GM12878 (cell line): ENCODE results near the gene DDAH1. TPM values are rescaled to one million over a fixed set of nuclear protein-coding genes. Genes with fewer than 3 reads are reported as not detected.

Experiments used
- ATAC-seq: fragments of 200-7000 bp; cut with Tn5 transposase; 3 replicates; pipeline ENCODE4 v1.9.1; 2020; ENCODE audit warnings: mild to moderate bottlenecking, moderate library complexity
- BruUV-seq: library from RNA; stranded (reverse); fragments of 400-500 nt; replicated peaks from 2 replicates; lab custom pipeline; 2021; lab: Mats Ljungman, UMichigan
- CTCF ChIA-PET: fragments of 300-600 bp; sonication (Branson Sonifier 250); formaldehyde crosslinking; extraction: SDS; loops from one replicate; lab custom pipeline; 2021; ENCODE audit warnings: inconsistent platforms; lab: Yijun Ruan, JAX
- POLR2A ChIA-PET: fragments of 350-600 bp; formaldehyde crosslinking; extraction: SDS; loops from one replicate; lab custom pipeline; 2021; ENCODE audit warnings: inconsistent platforms; lab: Charles Lee
- RAD21 ChIA-PET: fragments of 300-600 bp; sonication (Branson Sonifier 250); formaldehyde crosslinking; loops from one replicate; lab custom pipeline; 2023; ENCODE audit warnings: antibody characterized with exemption; ENCODE audit not compliant: unreplicated experiment; lab: Charles Lee
- SMC1A ChIA-PET: fragments of 300-600 bp; sonication (Branson Sonifier 250); formaldehyde crosslinking; loops from one replicate; lab custom pipeline; 2023; ENCODE audit not compliant: unreplicated experiment, uncharacterized antibody; lab: Charles Lee
- DNase-seq: peaks from one replicate; pipeline ENCODE4 v3.0.0-alpha.2; 2011; ENCODE audit warnings: low read depth, low spot score
- FAIRE-seq: peaks from 3 replicates; lab custom pipeline; 2011; peaks lifted over from hg19 to GRCh38; lab: Jason Lieb, UNC
- H2AFZ ChIP-seq: 2 replicates; pipeline ENCODE4 v1.6.0; 2011; ENCODE audit warnings: low read depth, low read length, control low read depth; ENCODE audit not compliant: control insufficient read depth
- H3K27ac ChIP-seq: 2 replicates; pipeline ENCODE4 v1.5.1; 2011; ENCODE audit warnings: control low read depth; ENCODE audit not compliant: control insufficient read depth, insufficient read depth
- H3K27me3 ChIP-seq, 2 experiments: replicated peaks in 1 of 2; 2 replicates each; pipeline versions ENCODE4 v1.6.0 to v1.6.1; 2011; ENCODE audit warnings: low read length in 1 of 2; ENCODE audit not compliant: control insufficient read depth in 2 of 2, insufficient read depth in 2 of 2
- H3K36me3 ChIP-seq, 2 experiments: 2 replicates each; pipeline ENCODE4 v1.5.1; 2011; ENCODE audit warnings: low read length in 1 of 2; ENCODE audit not compliant: control insufficient read depth in 2 of 2, insufficient read depth in 2 of 2
- H3K4me1 ChIP-seq: 2 replicates; pipeline ENCODE4 v1.6.1; 2011; ENCODE audit warnings: mild to moderate bottlenecking, low read length, moderate library complexity, mixed read lengths; ENCODE audit not compliant: control insufficient read depth, insufficient read depth
- H3K4me2 ChIP-seq: 2 replicates; pipeline ENCODE4 v1.6.0; 2011; ENCODE audit warnings: control low read depth; ENCODE audit not compliant: control insufficient read depth, insufficient read depth
- H3K4me3 ChIP-seq: fragments of 200-600 bp; sonication (generic); 2 replicates; pipeline ENCODE4 v1.5.1; 2016
- H3K79me2 ChIP-seq: 2 replicates; pipeline ENCODE4 v1.6.0; 2011; ENCODE audit warnings: low read length; ENCODE audit not compliant: control insufficient read depth, insufficient read depth
- H3K9ac ChIP-seq: 2 replicates; pipeline ENCODE4 v1.8.0; 2011; ENCODE audit warnings: low read length, control low read depth, mixed read lengths; ENCODE audit not compliant: control insufficient read depth, insufficient read depth
- H3K9me3 ChIP-seq: replicated peaks from 3 replicates; pipeline ENCODE4 v1.5.1; 2011; ENCODE audit warnings: mild to moderate bottlenecking, low read length; ENCODE audit not compliant: control insufficient read depth, insufficient read depth
- H4K20me1 ChIP-seq: 2 replicates; pipeline ENCODE4 v1.6.0; 2011; ENCODE audit not compliant: control insufficient read depth, insufficient read depth
- ATF7 ChIP-seq: fragments of 450-650 bp; IDR thresholded peaks from 2 replicates; pipeline ENCODE4 v1.6.1; 2016; ENCODE audit warnings: low read depth, mild to moderate bottlenecking
- IRF4 ChIP-seq: IDR thresholded peaks from 2 replicates; pipeline ENCODE4 v1.6.1; 2011; ENCODE audit warnings: low read depth, low read length
- POU2F2 ChIP-seq: IDR thresholded peaks from 3 replicates; pipeline ENCODE4 v1.6.1; 2011; ENCODE audit warnings: low read depth, mild to moderate bottlenecking, low read length, borderline replicate concordance
- SIN3A ChIP-seq: IDR thresholded peaks from 2 replicates; pipeline ENCODE4 v1.6.1; 2012; ENCODE audit warnings: low read depth, low read length, improper control_type of control experiment
- TBL1XR1 ChIP-seq: IDR thresholded peaks from 2 replicates; pipeline ENCODE4 v1.6.1; 2012; ENCODE audit warnings: low read depth, low read length, improper control_type of control experiment
- ZNF24 ChIP-seq: fragments of 450-650 bp; IDR thresholded peaks from 2 replicates; pipeline ENCODE4 v1.6.1; 2017; ENCODE audit warnings: antibody characterized with exemption, mild to moderate bottlenecking
- ZSCAN29 ChIP-seq: fragments of 450-650 bp; IDR thresholded peaks from 2 replicates; pipeline ENCODE4 v1.6.1; 2017; ENCODE audit warnings: mild to moderate bottlenecking, moderate library complexity
- WGBS: methylation state at CpG from one replicate; pipeline ENCODE4 v1.1.6; 2016; ENCODE audit warnings: low lambda C conversion rate; ENCODE audit not compliant: insufficient replicate concordance, insufficient coverage; ENCODE audit errors: missing lambda C conversion rate; 5-methylcytosine and 5-hydroxymethylcytosine counted together
- in situ Hi-C: fragments of 300-500 bp; cut with MboI; formaldehyde crosslinking; loops from 9 replicates; pipeline ENCODE4 v1.14.3; 2018; ENCODE audit warnings: mixed read lengths
- intact Hi-C: fragments of 100-400 bp; cut with micrococcal nuclease; formaldehyde crosslinking; loops from one replicate; pipeline ENCODE4 v1.14.2; 2022; ENCODE audit not compliant: unreplicated experiment
- polyA plus RNA-seq, 11 experiments: library from polyadenylated mRNA; depleted of rRNA in 4 of 11; unstranded in 6 of 11; stranded (reverse) in 5 of 11; fragments of >200 nt; fragmentation: Nextera tagmentation in 4 of 11; fragmentation: Illumina TruSeq in 1 of 11; extraction: Ambion mirVana in 4 of 11; extraction: Trizol in 1 of 11; gene quantifications; 1 replicate in 1 of 11; 2 replicates in 10 of 11; pipeline versions ENCODE4 v1.2.1 to v1.2.3, GENCODE V29; 2011 to 2016; ENCODE audit warnings: inconsistent platforms in 2 of 11, missing spikeins in 2 of 11, low read depth in 1 of 11
- total RNA-seq, 4 experiments: library from RNA; depleted of rRNA in 3 of 4; stranded (reverse); fragments of >200 nt in 3 of 4; fragmentation: Illumina TruSeq in 1 of 4; extraction: Trizol in 1 of 4; gene quantifications; 2 replicates each; pipeline versions ENCODE4 v1.2.1 to v1.2.3, GENCODE V29; 2013 to 2021
- TF ChIP-seq, protein P1 (sequence below): fragments of 450-650 bp; IDR thresholded peaks from 2 replicates; pipeline ENCODE4 v1.6.1; 2017; ENCODE audit warnings: mild to moderate bottlenecking
- TF ChIP-seq, protein P2 (sequence below): fragments of 450-650 bp; IDR thresholded peaks from 2 replicates; pipeline ENCODE4 v1.6.1; 2017; ENCODE audit warnings: low read depth, mild to moderate bottlenecking, moderate library complexity
- TF ChIP-seq, protein P3 (sequence below): IDR thresholded peaks from 2 replicates; pipeline ENCODE4 v1.6.1; 2012; ENCODE audit warnings: low read depth, low read length, improper control_type of control experiment
- TF ChIP-seq, protein P4 (sequence below): IDR thresholded peaks from 2 replicates; pipeline ENCODE4 v1.6.1; 2012; ENCODE audit warnings: low read length, inconsistent platforms

Gene DDAH1
- total and polyA plus RNA-seq, 10 of the 15 experiments (the other 5 are each of a cell fraction or from before 2014, with no cell fraction given), result 0.07 to 0.88 (median 0.27) TPM; not detected in 6

DNA sequence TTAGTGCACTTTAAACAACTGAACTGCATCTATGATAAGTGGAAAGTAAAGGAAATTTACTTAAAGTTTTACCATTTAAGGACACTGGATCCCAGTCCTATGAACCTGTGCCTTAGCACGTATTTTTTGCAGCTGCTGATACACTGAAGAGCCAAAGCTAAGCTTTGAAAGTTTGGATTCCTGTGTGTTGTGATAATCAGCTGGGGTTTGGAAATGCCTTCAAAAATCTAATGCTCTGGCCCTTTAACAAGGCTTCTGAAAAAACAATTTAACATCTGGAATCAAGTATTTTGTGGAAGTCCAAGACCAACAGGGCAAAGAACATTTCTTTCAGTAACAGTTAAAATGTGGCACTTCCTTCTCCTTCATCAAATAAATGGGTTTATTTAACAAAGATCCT lies 51.8 kb downstream of the DDAH1 start (continued):
- TF ChIP-seq, protein P1, sequence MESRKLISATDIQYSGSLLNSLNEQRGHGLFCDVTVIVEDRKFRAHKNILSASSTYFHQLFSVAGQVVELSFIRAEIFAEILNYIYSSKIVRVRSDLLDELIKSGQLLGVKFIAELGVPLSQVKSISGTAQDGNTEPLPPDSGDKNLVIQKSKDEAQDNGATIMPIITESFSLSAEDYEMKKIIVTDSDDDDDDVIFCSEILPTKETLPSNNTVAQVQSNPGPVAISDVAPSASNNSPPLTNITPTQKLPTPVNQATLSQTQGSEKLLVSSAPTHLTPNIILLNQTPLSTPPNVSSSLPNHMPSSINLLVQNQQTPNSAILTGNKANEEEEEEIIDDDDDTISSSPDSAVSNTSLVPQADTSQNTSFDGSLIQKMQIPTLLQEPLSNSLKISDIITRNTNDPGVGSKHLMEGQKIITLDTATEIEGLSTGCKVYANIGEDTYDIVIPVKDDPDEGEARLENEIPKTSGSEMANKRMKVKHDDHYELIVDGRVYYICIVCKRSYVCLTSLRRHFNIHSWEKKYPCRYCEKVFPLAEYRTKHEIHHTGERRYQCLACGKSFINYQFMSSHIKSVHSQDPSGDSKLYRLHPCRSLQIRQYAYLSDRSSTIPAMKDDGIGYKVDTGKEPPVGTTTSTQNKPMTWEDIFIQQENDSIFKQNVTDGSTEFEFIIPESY, result no peak
- TF ChIP-seq, protein P2, sequence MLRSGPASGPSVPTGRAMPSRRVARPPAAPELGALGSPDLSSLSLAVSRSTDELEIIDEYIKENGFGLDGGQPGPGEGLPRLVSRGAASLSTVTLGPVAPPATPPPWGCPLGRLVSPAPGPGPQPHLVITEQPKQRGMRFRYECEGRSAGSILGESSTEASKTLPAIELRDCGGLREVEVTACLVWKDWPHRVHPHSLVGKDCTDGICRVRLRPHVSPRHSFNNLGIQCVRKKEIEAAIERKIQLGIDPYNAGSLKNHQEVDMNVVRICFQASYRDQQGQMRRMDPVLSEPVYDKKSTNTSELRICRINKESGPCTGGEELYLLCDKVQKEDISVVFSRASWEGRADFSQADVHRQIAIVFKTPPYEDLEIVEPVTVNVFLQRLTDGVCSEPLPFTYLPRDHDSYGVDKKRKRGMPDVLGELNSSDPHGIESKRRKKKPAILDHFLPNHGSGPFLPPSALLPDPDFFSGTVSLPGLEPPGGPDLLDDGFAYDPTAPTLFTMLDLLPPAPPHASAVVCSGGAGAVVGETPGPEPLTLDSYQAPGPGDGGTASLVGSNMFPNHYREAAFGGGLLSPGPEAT, result no peak
- TF ChIP-seq TBL1XR1, result no peak
- no peak for TF ChIP-seq ATF7
- TF ChIP-seq ZSCAN29, result no peak
- TF ChIP-seq SIN3A, result no peak
- no peak for TF ChIP-seq ZNF24

DNA sequence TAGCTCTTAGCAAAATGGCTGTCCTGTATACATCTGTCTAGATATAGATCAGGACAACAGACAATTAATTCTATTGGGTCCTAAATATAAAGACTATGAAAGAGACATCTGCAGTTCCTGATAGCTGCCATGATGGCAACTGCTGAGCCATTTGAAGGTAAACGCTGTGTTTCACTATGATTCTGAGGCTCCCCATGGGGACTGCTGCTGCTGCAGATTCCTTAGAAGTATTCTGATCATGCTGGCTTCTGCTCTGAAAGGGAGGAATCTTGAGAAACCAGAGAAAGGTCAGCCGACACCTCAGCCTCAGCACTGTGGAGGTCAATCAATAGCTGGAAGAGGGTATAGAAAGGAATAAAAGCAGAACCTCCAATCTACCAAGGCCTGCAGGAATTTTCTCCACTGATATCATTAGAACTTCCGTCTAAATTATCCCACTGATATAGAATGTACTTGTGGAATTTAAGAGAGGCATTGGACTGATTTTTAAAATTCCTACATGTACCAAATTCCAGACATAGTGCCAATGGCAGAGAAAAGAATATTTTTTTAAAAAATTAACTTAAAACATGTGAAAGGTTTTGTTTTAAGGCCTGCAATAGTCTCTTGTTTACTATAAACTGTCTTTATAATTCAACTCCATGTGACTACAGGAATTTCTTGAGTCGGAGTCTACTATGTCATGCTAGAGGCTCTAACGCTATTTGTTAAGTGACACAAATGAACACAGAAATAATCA lies 53.2 kb downstream of the DDAH1 start:
- no peak overlapping the region for H3K9ac ChIP-seq
- H3K4me3 ChIP-seq, result no peak overlapping the region
- ChIA-PET SMC1A (interaction anchor here (1.0 kb wide), 1 partner anchor 10 kb away, joined by 3 read pairs; no protein-coding TSS in a partner anchor), POLR2A (no interaction called here), RAD21 (no interaction called here), CTCF (no interaction called here)
- no peaks in the 10 kb centered on the region for H3K79me2 ChIP-seq
- no peak for ATAC-seq
- BruUV-seq, result no TSS peak
- H3K4me2 ChIP-seq, result no peak overlapping the region
- TF ChIP-seq, protein P3, sequence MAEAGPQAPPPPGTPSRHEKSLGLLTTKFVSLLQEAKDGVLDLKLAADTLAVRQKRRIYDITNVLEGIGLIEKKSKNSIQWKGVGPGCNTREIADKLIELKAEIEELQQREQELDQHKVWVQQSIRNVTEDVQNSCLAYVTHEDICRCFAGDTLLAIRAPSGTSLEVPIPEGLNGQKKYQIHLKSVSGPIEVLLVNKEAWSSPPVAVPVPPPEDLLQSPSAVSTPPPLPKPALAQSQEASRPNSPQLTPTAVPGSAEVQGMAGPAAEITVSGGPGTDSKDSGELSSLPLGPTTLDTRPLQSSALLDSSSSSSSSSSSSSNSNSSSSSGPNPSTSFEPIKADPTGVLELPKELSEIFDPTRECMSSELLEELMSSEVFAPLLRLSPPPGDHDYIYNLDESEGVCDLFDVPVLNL, result no peak
- TF ChIP-seq, protein P4, sequence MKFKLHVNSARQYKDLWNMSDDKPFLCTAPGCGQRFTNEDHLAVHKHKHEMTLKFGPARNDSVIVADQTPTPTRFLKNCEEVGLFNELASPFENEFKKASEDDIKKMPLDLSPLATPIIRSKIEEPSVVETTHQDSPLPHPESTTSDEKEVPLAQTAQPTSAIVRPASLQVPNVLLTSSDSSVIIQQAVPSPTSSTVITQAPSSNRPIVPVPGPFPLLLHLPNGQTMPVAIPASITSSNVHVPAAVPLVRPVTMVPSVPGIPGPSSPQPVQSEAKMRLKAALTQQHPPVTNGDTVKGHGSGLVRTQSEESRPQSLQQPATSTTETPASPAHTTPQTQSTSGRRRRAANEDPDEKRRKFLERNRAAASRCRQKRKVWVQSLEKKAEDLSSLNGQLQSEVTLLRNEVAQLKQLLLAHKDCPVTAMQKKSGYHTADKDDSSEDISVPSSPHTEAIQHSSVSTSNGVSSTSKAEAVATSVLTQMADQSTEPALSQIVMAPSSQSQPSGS, result no peak
- TF ChIP-seq POU2F2, result no peak
- TF ChIP-seq IRF4, result no peak
- DNase-seq, result no peak
- H3K4me1 ChIP-seq, result no peaks in the 10 kb centered on the region
- no peaks in the 10 kb centered on the region for H4K20me1 ChIP-seq
- no peak overlapping the region for H3K27ac ChIP-seq
- 51% methylated on average over 5 of the region's 5 CpGs for WGBS
- H3K36me3 ChIP-seq, result no peaks in the 10 kb centered on the region
- intact Hi-C loops, result no loop called here
- in situ Hi-C loops, result no loop called here
- no peak overlapping the region for H2AFZ ChIP-seq
- H3K9me3 ChIP-seq, result no peaks in the 10 kb centered on the region
- no peaks in the 10 kb centered on the region for H3K27me3 ChIP-seq
- FAIRE-seq, result no peak
